Measurements from ENCODE around the gene KCNIP1. TPM values are rescaled to one million over a fixed set of nuclear protein-coding genes. Genes with fewer than 3 reads are reported as not detected.

The KCNIP1 gene
- total RNA-seq, 1 donor from 2014 or later = 0.45 TPM

GRCh38 chr5:170484459-170484831, 19.4 kb upstream of the KCNIP1 start:
- Histone ChIP-seq H3K9me3 (ENCODE audit: insufficient read depth, low read depth, low read length) (no peaks in the 10 kb centered on the region), H3K79me2 (ENCODE audit: insufficient read depth, low read length) (no peaks in the 10 kb centered on the region), H4K20me1 (ENCODE audit: insufficient read depth, low read length) (no peaks in the 10 kb centered on the region), H3K36me3 (ENCODE audit: insufficient read depth, low read length) (no peaks in the 10 kb centered on the region), H3K4me3 (ENCODE audit: insufficient read depth, low read depth, low read length) (no peak overlapping the region), H2AFZ (ENCODE audit: low read depth, low read length) (no peak overlapping the region), H3K9ac (ENCODE audit: low read length) (no peak overlapping the region), H3K4me1 (ENCODE audit: insufficient read depth, low read length) (peaks cover 12% of the 10 kb centered on the region), H3K4me2 (ENCODE audit: low read length) (peak overlapping the region; percentile 20), H3K27me3 (ENCODE audit: insufficient read depth, low read length) (no peaks in the 10 kb centered on the region), H3K27ac (ENCODE audit: low read depth, low read length) (no peak overlapping the region)
- no peak overlapping the region for H3K27ac Mint-ChIP-seq (ENCODE audit: unreplicated experiment)
- TF ChIP-seq EZH2 (IDR thresholded peaks at IDR 0.05; ENCODE audit: insufficient read depth, low read length) = no peak
- TF ChIP-seq CTCF (IDR thresholded peaks at IDR 0.05; ENCODE audit: insufficient read depth, low read depth, low read length) = no peak
- FAIRE-seq (no peak), DNase-seq (ENCODE audit: low read depth) (no peak)
- H3K36me3 Mint-ChIP-seq (ENCODE audit: low read depth, unreplicated experiment) = peaks cover 2% of the 10 kb centered on the region
- no peaks in the 10 kb centered on the region for H3K9me3 Mint-ChIP-seq (ENCODE audit: unreplicated experiment)
- H3K27me3 Mint-ChIP-seq (ENCODE audit: low read depth, unreplicated experiment) = peaks cover 9% of the 10 kb centered on the region
- H3K4me3 Mint-ChIP-seq (ENCODE audit: unreplicated experiment) = no peak overlapping the region
- H3K4me1 Mint-ChIP-seq (ENCODE audit: low read depth, unreplicated experiment) = peaks cover 40% of the 10 kb centered on the region

GRCh38 chr5:170484847-170485615, 18.8 kb upstream of the KCNIP1 start:
- FAIRE-seq (no peak), DNase-seq (ENCODE audit: low read depth) (no peak)
- H2AFZ ChIP-seq (ENCODE audit: low read depth, low read length) = no peak overlapping the region
- no peak overlapping the region for H3K4me3 Mint-ChIP-seq (ENCODE audit: unreplicated experiment)
- no peaks in the 10 kb centered on the region for H3K36me3 ChIP-seq (ENCODE audit: insufficient read depth, low read length)
- no peak for TF ChIP-seq CTCF (IDR thresholded peaks at IDR 0.05; ENCODE audit: insufficient read depth, low read depth, low read length)
- TF ChIP-seq EZH2 (IDR thresholded peaks at IDR 0.05; ENCODE audit: insufficient read depth, low read length) = no peak
- peak overlapping the region; percentile 26 for H3K27ac Mint-ChIP-seq (ENCODE audit: unreplicated experiment)
- H3K4me3 ChIP-seq (ENCODE audit: insufficient read depth, low read depth, low read length) = no peak overlapping the region
- H3K4me2 ChIP-seq (ENCODE audit: low read length) = no peak overlapping the region
- H3K9ac ChIP-seq (ENCODE audit: low read length) = no peak overlapping the region
- no peaks in the 10 kb centered on the region for H3K27me3 ChIP-seq (ENCODE audit: insufficient read depth, low read length)
- H3K9me3 Mint-ChIP-seq (ENCODE audit: unreplicated experiment) = no peaks in the 10 kb centered on the region
- H3K27ac ChIP-seq (ENCODE audit: low read depth, low read length) = no peak overlapping the region
- H4K20me1 ChIP-seq (ENCODE audit: insufficient read depth, low read length) = no peaks in the 10 kb centered on the region
- H3K27me3 Mint-ChIP-seq (ENCODE audit: low read depth, unreplicated experiment) = peaks cover 9% of the 10 kb centered on the region
- H3K36me3 Mint-ChIP-seq (ENCODE audit: low read depth, unreplicated experiment) = peaks cover 2% of the 10 kb centered on the region
- no peaks in the 10 kb centered on the region for H3K79me2 ChIP-seq (ENCODE audit: insufficient read depth, low read length)
- peaks cover 35% of the 10 kb centered on the region for H3K4me1 Mint-ChIP-seq (ENCODE audit: low read depth, unreplicated experiment)
- H3K9me3 ChIP-seq (ENCODE audit: insufficient read depth, low read depth, low read length) = no peaks in the 10 kb centered on the region
- peaks cover 9% of the 10 kb centered on the region for H3K4me1 ChIP-seq (ENCODE audit: insufficient read depth, low read length)

GRCh38 chr5:170485616-170485911, 18.3 kb upstream of the KCNIP1 start:
- Mint-ChIP-seq H3K27me3 (ENCODE audit: low read depth, unreplicated experiment) (peaks cover 9% of the 10 kb centered on the region), H3K36me3 (ENCODE audit: low read depth, unreplicated experiment) (peaks cover 2% of the 10 kb centered on the region), H3K9me3 (ENCODE audit: unreplicated experiment) (no peaks in the 10 kb centered on the region), H3K4me1 (ENCODE audit: low read depth, unreplicated experiment) (peaks cover 31% of the 10 kb centered on the region), H3K4me3 (ENCODE audit: unreplicated experiment) (no peak overlapping the region), H3K27ac (ENCODE audit: unreplicated experiment) (no peak overlapping the region)
- Histone ChIP-seq H3K27me3 (ENCODE audit: insufficient read depth, low read length) (no peaks in the 10 kb centered on the region), H3K4me3 (ENCODE audit: insufficient read depth, low read depth, low read length) (no peak overlapping the region), H3K9me3 (ENCODE audit: insufficient read depth, low read depth, low read length) (no peaks in the 10 kb centered on the region), H3K79me2 (ENCODE audit: insufficient read depth, low read length) (no peaks in the 10 kb centered on the region), H3K27ac (ENCODE audit: low read depth, low read length) (no peak overlapping the region), H3K4me1 (ENCODE audit: insufficient read depth, low read length) (peaks cover 12% of the 10 kb centered on the region), H3K4me2 (ENCODE audit: low read length) (no peak overlapping the region), H2AFZ (ENCODE audit: low read depth, low read length) (no peak overlapping the region), H3K9ac (ENCODE audit: low read length) (no peak overlapping the region), H4K20me1 (ENCODE audit: insufficient read depth, low read length) (no peaks in the 10 kb centered on the region), H3K36me3 (ENCODE audit: insufficient read depth, low read length) (no peaks in the 10 kb centered on the region)
- FAIRE-seq (no peak), DNase-seq (ENCODE audit: low read depth) (no peak)
- no peak for TF ChIP-seq EZH2 (IDR thresholded peaks at IDR 0.05; ENCODE audit: insufficient read depth, low read length)
- TF ChIP-seq CTCF (IDR thresholded peaks at IDR 0.05; ENCODE audit: insufficient read depth, low read depth, low read length) = no peak
